ENCODE data around the gene NUP54.

GRCh38 chr4:76096076-76096475, 52.1 kb downstream of the NUP54 start:
- TF ChIP-seq CTCF (IDR thresholded peaks at IDR 0.05) (no peak), POLR2A (IDR thresholded peaks at IDR 0.05) (no peak)

Measured in Peyer's patch (tissue), 4 donors.